HCT116 (cell line): ENCODE results near the gene COPB1. TPM values are rescaled to one million over a fixed set of nuclear protein-coding genes. Genes with fewer than 3 reads are reported as not detected.

Source experiments
- ATAC-seq: fragments of 200-7000 bp; cut with Tn5 transposase; 2 replicates; pipeline ENCODE4 v1.9.1; 2020; ENCODE audit warnings: mild to moderate bottlenecking, moderate library complexity
- BruUV-seq: library from RNA; stranded (reverse); fragments of 400-500 nt; replicated peaks from 2 replicates; lab custom pipeline; 2021; lab: Mats Ljungman, UMichigan
- CTCF ChIA-PET: fragments of 300-600 bp; sonication (Branson Sonifier 250); formaldehyde crosslinking; loops from one replicate; lab custom pipeline; 2021; ENCODE audit warnings: antibody characterized with exemption; lab: Charles Lee
- POLR2A ChIA-PET: fragments of 300-600, 350-600 bp; sonication (Branson Sonifier 250); formaldehyde crosslinking; loops from one replicate; lab custom pipeline; 2021; ENCODE audit warnings: antibody characterized with exemption; lab: Charles Lee
- RAD21 ChIA-PET, 2 experiments: fragments of 300-600 bp; sonication (Branson Sonifier 250); formaldehyde crosslinking; loops; one replicate each; lab custom pipeline; 2023; ENCODE audit warnings: low total read pairs in 2 of 2; ENCODE audit not compliant: uncharacterized antibody in 2 of 2, unreplicated experiment in 2 of 2, low non-redundant PET in 1 of 2; lab: Charles Lee
- DNase-seq: peaks from one replicate; pipeline ENCODE4 v3.0.0-alpha.2; 2010; ENCODE audit warnings: low read depth, low spot score
- H2AFZ ChIP-seq: fragments of 200-600 bp; shearing (Covaris generic), sonication (generic); 2 replicates; pipeline ENCODE4 v1.6.1; 2017; ENCODE audit warnings: low read depth, mixed run types, mixed read lengths, antibody characterized with exemption, low read length; ENCODE audit not compliant: poor library complexity, severe bottlenecking
- H3K27ac ChIP-seq: 2 replicates; pipeline ENCODE4 v1.5.1; 2012; ENCODE audit warnings: low read depth, low read length
- H3K27me3 ChIP-seq: fragments of 200-600 bp; sonication (generic); 2 replicates; pipeline ENCODE4 v1.6.1; 2016; ENCODE audit warnings: mixed run types, low read length, mixed read lengths; ENCODE audit not compliant: insufficient read depth
- H3K36me3 ChIP-seq, 2 experiments: fragments of 200-500 bp in 1 of 2; fragments of 200-600 bp in 1 of 2; sonication (Bioruptor generic) in 1 of 2; sonication (generic) in 1 of 2; 2 replicates each; pipeline versions ENCODE4 v1.5.1 to v1.6.1; 2014 to 2016; ENCODE audit warnings: low read length in 2 of 2, inconsistent platforms in 1 of 2, mixed read lengths in 1 of 2, mixed run types in 1 of 2; ENCODE audit not compliant: insufficient read depth in 2 of 2, control insufficient read depth in 1 of 2
- H3K4me1 ChIP-seq, 2 experiments: fragments of 200-600 bp in 1 of 2; sonication (generic) in 1 of 2; 2 replicates each; pipeline versions ENCODE4 v1.5.1 to v1.6.1; 2012 to 2017; ENCODE audit warnings: low read length in 2 of 2, inconsistent platforms in 1 of 2, mild to moderate bottlenecking in 1 of 2, mixed read lengths in 1 of 2, mixed run types in 1 of 2, moderate library complexity in 1 of 2; ENCODE audit not compliant: insufficient read depth in 2 of 2, control insufficient read depth in 1 of 2
- H3K4me2 ChIP-seq: fragments of 200-600 bp; sonication (generic); 2 replicates; pipeline ENCODE4 v1.6.1; 2017; ENCODE audit warnings: mixed run types, low read length, mixed read lengths
- H3K4me3 ChIP-seq, 2 experiments: fragments of 200-600 bp in 1 of 2; sonication (generic) in 1 of 2; replicated peaks in 1 of 2; 2 replicates each; pipeline ENCODE4 v1.5.1; 2011 to 2016; ENCODE audit warnings: low read length in 2 of 2, control low read depth in 1 of 2, low read depth in 1 of 2, mild to moderate bottlenecking in 1 of 2, mixed read lengths in 1 of 2, mixed run types in 1 of 2
- H3K79me2 ChIP-seq: fragments of 200-600 bp; sonication (generic); 2 replicates; pipeline ENCODE4 v1.6.1; 2017; ENCODE audit warnings: mild to moderate bottlenecking, mixed run types, low read length, moderate library complexity, mixed read lengths; ENCODE audit not compliant: insufficient read depth
- H3K9ac ChIP-seq: fragments of 200-600 bp; sonication (generic); 2 replicates; pipeline ENCODE4 v1.6.1; 2016; ENCODE audit warnings: low read length, mixed read lengths
- H3K9me2 ChIP-seq: fragments of 200-600 bp; sonication (generic), shearing (Covaris generic); 2 replicates; pipeline ENCODE4 v1.6.1; 2017; ENCODE audit warnings: mixed run types, mild to moderate bottlenecking, moderate library complexity; ENCODE audit not compliant: insufficient read depth
- H3K9me3 ChIP-seq, 2 experiments: fragments of 200-500 bp in 1 of 2; fragments of 200-600 bp in 1 of 2; sonication (Bioruptor generic) in 1 of 2; sonication (generic) in 1 of 2; 2 replicates each; pipeline ENCODE4 v1.6.1; 2014 to 2017; ENCODE audit warnings: low read length in 2 of 2, mixed read lengths in 2 of 2, inconsistent platforms in 1 of 2, low read depth in 1 of 2, mild to moderate bottlenecking in 1 of 2, mixed run types in 1 of 2, moderate library complexity in 1 of 2; ENCODE audit not compliant: control insufficient read depth in 1 of 2, insufficient read depth in 1 of 2
- H4K20me1 ChIP-seq: fragments of 200-600 bp; sonication (generic), shearing (Covaris generic); 2 replicates; pipeline ENCODE4 v1.6.1; 2017; ENCODE audit warnings: mixed run types, mild to moderate bottlenecking, moderate library complexity; ENCODE audit not compliant: insufficient read depth
- ATF3 ChIP-seq: IDR thresholded peaks from 2 replicates; pipeline ENCODE4 v1.6.1; 2012
- CBX3 ChIP-seq: IDR thresholded peaks from 2 replicates; pipeline ENCODE4 v1.6.1; 2012; ENCODE audit warnings: low read depth
- CEBPB ChIP-seq: IDR thresholded peaks from 2 replicates; pipeline ENCODE4 v1.6.1; 2012; ENCODE audit warnings: low read depth
- CTCF ChIP-seq, 3 experiments: fragments of 200-600 bp in 1 of 3; sonication (generic) in 1 of 3; IDR thresholded peaks in 2 of 3; conservative IDR thresholded peaks in 1 of 3; 2 replicates each; pipeline ENCODE4 v1.5.1; 2012 to 2017; ENCODE audit warnings: low read depth in 2 of 3, low read length in 2 of 3, antibody characterized with exemption in 1 of 3, borderline replicate concordance in 1 of 3, control low read depth in 1 of 3, mild to moderate bottlenecking in 1 of 3, mixed read lengths in 1 of 3, mixed run types in 1 of 3, moderate library complexity in 1 of 3; ENCODE audit not compliant: insufficient read depth in 1 of 3
- EGR1 ChIP-seq: IDR thresholded peaks from 2 replicates; pipeline ENCODE4 v1.6.1; 2012; ENCODE audit warnings: low read depth
- ELF1 ChIP-seq: IDR thresholded peaks from 2 replicates; pipeline ENCODE4 v1.6.1; 2012; ENCODE audit warnings: low read depth, borderline replicate concordance
- FOSL1 ChIP-seq: IDR thresholded peaks from 2 replicates; pipeline ENCODE4 v1.6.1; 2012; ENCODE audit warnings: low read depth
- JUND ChIP-seq: IDR thresholded peaks from 2 replicates; pipeline ENCODE4 v1.6.1; 2012
- POLR2A ChIP-seq: IDR thresholded peaks from 2 replicates; pipeline ENCODE4 v1.7.0; 2011; ENCODE audit warnings: borderline replicate concordance; ENCODE audit not compliant: insufficient read depth, insufficient read length; ENCODE audit errors: extremely low read depth
- POLR2AphosphoS5 ChIP-seq: IDR thresholded peaks from 2 replicates; pipeline ENCODE4 v1.6.1; 2011; ENCODE audit warnings: mild to moderate bottlenecking, low read depth, low read length, moderate library complexity
- RAD21 ChIP-seq: IDR thresholded peaks from 2 replicates; pipeline ENCODE4 v1.6.1; 2012; ENCODE audit warnings: low read depth, mild to moderate bottlenecking
- SIN3A ChIP-seq: IDR thresholded peaks from 2 replicates; pipeline ENCODE4 v1.6.1; 2012; ENCODE audit warnings: low read depth
- SP1 ChIP-seq: IDR thresholded peaks from 2 replicates; pipeline ENCODE4 v1.6.1; 2012; ENCODE audit warnings: low read depth
- ZNF274 ChIP-seq: fragments of 200-500 bp; sonication (Bioruptor generic); IDR thresholded peaks from 2 replicates; pipeline ENCODE4 v1.6.1; 2014; ENCODE audit warnings: mild to moderate bottlenecking, low read depth, low read length, inconsistent platforms
- intact Hi-C: fragments of 100-400 bp; cut with micrococcal nuclease; formaldehyde crosslinking; loops from 2 replicates; pipeline ENCODE4 v1.10.0; 2022
- total RNA-seq: library from RNA; stranded (reverse); gene quantifications from one replicate; pipeline ENCODE4 v1.2.1, GENCODE V29; 2021; ENCODE audit not compliant: unreplicated experiment
- TF ChIP-seq, protein P1 (sequence below): IDR thresholded peaks from 2 replicates; pipeline ENCODE4 v1.6.1; 2012
- TF ChIP-seq, protein P2 (sequence below): IDR thresholded peaks from 2 replicates; pipeline ENCODE4 v1.6.1; 2011; ENCODE audit warnings: mild to moderate bottlenecking, low read length, moderate library complexity; ENCODE audit not compliant: insufficient replicate concordance; ENCODE audit errors: extremely low read depth

COPB1 gene
- total RNA-seq, 1 experiment from 2014 or later, result 95.5 TPM

DNA sequence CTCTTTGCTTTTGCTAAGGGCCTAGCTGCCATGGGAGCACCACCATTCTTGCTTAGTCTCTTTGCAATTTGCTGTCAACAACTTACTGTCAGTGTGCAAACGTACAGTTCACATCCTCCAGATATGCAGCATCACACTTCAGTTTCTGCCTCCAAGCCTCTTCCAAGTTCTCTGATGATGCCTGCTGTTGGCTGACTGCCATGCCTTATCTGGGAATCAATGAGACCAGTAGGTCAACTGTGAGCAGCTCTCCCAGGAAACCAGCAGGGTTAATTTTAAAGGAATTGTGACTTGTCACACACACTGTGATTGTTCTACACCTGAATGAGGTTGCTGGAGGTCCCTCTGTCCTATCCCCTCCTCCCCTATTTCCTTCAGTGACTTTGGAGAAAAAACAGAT is 56.0 kb downstream of the COPB1 start:
- TF ChIP-seq ZNF274, result no peak
- Histone ChIP-seq H3K9me2 (no peaks in the 10 kb centered on the region), H3K9me3 (no peaks in the 10 kb centered on the region), H2AFZ (no peak overlapping the region), H4K20me1 (no peaks in the 10 kb centered on the region), H3K79me2 (no peaks in the 10 kb centered on the region), H3K4me3 (no peak overlapping the region), H3K4me2 (no peak overlapping the region), H3K27me3 (no peaks in the 10 kb centered on the region), H3K36me3 (no peaks in the 10 kb centered on the region), H3K4me1 (peaks cover 5 to 6% of the 10 kb centered on the region in 2 experiments; a peak in 2 of 4 replicates), H3K27ac (no peak overlapping the region), H3K9ac (no peak overlapping the region)
- RAD21 ChIA-PET, result no interaction called here
- no peak for DNase-seq
- POLR2A ChIA-PET, result no interaction called here
- intact Hi-C loops, result no loop called here
- ATAC-seq, result peak; percentile 49
- BruUV-seq, result no TSS peak
- CTCF ChIA-PET, result interaction anchor here (2.5 kb wide), 1 partner anchor 11 kb away, joined by 6 read pairs; no protein-coding TSS in a partner anchor

DNA sequence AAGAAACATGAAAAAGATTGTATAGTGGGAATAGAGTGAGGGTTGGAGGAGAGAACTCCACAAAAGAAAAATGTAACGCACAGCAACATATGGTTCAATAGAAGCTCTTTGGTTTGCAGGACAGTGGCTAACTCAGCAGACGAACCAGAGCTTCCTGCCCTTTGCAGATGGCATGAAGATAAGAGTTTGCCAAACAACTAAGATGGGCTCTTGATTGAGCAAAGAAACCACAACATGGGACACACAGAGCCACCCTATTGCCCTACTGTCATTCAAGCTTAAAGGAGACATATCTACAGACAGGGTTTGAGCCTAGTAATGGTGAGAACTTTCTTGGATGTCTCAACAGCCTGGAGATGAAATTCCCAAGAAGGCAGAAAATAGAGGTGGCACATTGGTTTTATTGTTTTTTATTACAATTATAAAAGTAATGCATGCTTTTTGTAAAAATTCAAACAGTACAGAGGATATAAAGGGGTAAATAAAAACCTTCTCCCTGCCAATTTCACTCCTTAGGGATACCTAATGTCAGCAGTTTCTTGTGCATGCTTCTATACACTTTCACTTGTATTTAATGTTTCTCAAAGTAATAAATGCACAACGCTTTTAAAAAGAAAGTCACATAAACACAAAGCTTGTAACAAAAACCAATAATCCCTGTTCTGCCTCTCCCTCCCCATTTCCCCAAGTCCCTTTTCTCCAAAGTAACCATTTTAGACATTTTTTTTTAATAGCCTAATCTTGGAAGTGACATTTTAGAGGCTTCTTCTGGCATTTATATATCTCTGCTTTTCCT is 63.7 kb downstream of the COPB1 start:
- H3K4me2 ChIP-seq, result no peak overlapping the region
- no peak overlapping the region for H2AFZ ChIP-seq
- no peaks in the 10 kb centered on the region for H3K9me2 ChIP-seq
- no peak for DNase-seq
- no TSS peak for BruUV-seq
- H3K27me3 ChIP-seq, result no peaks in the 10 kb centered on the region
- H3K4me1 ChIP-seq, result no peaks in the 10 kb centered on the region
- no peaks in the 10 kb centered on the region for H3K9me3 ChIP-seq
- intact Hi-C loops, result no loop called here
- RAD21 ChIA-PET, result no interaction called here
- CTCF ChIA-PET, result interaction anchor here (0.7 to 0.8 kb wide), 3 partner anchors 17 to 23 kb away, joined by 3 read pairs; no protein-coding TSS in a partner anchor
- no peaks in the 10 kb centered on the region for H3K36me3 ChIP-seq
- no peaks in the 10 kb centered on the region for H4K20me1 ChIP-seq
- no peak for ATAC-seq
- H3K79me2 ChIP-seq, result no peaks in the 10 kb centered on the region
- no peak overlapping the region for H3K27ac ChIP-seq
- no peak overlapping the region for H3K9ac ChIP-seq
- POLR2A ChIA-PET, result no interaction called here
- H3K4me3 ChIP-seq, result no peak overlapping the region
- TF ChIP-seq RAD21, result no peak
- no peak for TF ChIP-seq EGR1
- TF ChIP-seq CBX3, result no peak
- no peak for TF ChIP-seq POLR2AphosphoS5
- TF ChIP-seq SIN3A, result no peak
- TF ChIP-seq CTCF (IDR thresholded peaks at IDR 0.05 in 2 of 3, conservative IDR thresholded peaks at IDR 0.05 in 1 of 3; ENCODE audit: borderline replicate concordance in 1 of 3, insufficient read depth in 1 of 3, low read depth in 2 of 3, low read length in 2 of 3), result no peak
- no peak for TF ChIP-seq ATF3
- TF ChIP-seq CEBPB, result no peak
- TF ChIP-seq, protein P1, sequence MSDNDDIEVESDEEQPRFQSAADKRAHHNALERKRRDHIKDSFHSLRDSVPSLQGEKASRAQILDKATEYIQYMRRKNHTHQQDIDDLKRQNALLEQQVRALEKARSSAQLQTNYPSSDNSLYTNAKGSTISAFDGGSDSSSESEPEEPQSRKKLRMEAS, result no peak
- TF ChIP-seq, protein P2, sequence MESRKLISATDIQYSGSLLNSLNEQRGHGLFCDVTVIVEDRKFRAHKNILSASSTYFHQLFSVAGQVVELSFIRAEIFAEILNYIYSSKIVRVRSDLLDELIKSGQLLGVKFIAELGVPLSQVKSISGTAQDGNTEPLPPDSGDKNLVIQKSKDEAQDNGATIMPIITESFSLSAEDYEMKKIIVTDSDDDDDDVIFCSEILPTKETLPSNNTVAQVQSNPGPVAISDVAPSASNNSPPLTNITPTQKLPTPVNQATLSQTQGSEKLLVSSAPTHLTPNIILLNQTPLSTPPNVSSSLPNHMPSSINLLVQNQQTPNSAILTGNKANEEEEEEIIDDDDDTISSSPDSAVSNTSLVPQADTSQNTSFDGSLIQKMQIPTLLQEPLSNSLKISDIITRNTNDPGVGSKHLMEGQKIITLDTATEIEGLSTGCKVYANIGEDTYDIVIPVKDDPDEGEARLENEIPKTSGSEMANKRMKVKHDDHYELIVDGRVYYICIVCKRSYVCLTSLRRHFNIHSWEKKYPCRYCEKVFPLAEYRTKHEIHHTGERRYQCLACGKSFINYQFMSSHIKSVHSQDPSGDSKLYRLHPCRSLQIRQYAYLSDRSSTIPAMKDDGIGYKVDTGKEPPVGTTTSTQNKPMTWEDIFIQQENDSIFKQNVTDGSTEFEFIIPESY, result no peak
- TF ChIP-seq SP1, result no peak
- no peak for TF ChIP-seq POLR2A
- TF ChIP-seq ZNF274, result no peak
- no peak for TF ChIP-seq ELF1
- TF ChIP-seq JUND, result no peak
- TF ChIP-seq FOSL1, result no peak
